OCI-LY1 (cell line): ENCODE results near the gene HBE1.
"Not testable (repeated sequence)": the region's sequence is repeated elsewhere in the genome, so short reads cannot be mapped to it uniquely, and the experiment has no call there.

Experiments used
- H2AFZ ChIP-seq: fragments of 200-600 bp; sonication (generic), shearing (Covaris generic); 2 replicates; pipeline ENCODE4 v1.6.0; 2014; ENCODE audit warnings: antibody characterized with exemption, mild to moderate bottlenecking, low read length
- H3F3A ChIP-seq: fragments of 200-600 bp; sonication (generic), shearing (Covaris generic); 2 replicates; pipeline ENCODE4 v1.6.0; 2014; ENCODE audit warnings: mild to moderate bottlenecking, antibody characterized with exemption, low read length, moderate library complexity; ENCODE audit not compliant: insufficient read depth
- H3K27ac ChIP-seq: fragments of 200-600 bp; sonication (generic); 2 replicates; pipeline ENCODE4 v1.5.1; 2014; ENCODE audit warnings: low read length, mixed run types, mild to moderate bottlenecking, low read depth; ENCODE audit not compliant: poor library complexity, severe bottlenecking
- H3K27me3 ChIP-seq: fragments of 200-600 bp; sonication (generic); 2 replicates; pipeline ENCODE4 v1.6.0; 2014; ENCODE audit warnings: antibody characterized with exemption, mild to moderate bottlenecking, low read length, moderate library complexity; ENCODE audit not compliant: insufficient read depth
- H3K36me3 ChIP-seq: fragments of 200-600 bp; sonication (generic); 2 replicates; pipeline ENCODE4 v1.6.1; 2014; ENCODE audit warnings: mild to moderate bottlenecking, antibody characterized with exemption, low read length, moderate library complexity, mixed read lengths; ENCODE audit not compliant: insufficient read depth
- H3K4me1 ChIP-seq: fragments of 200-600 bp; sonication (generic); 2 replicates; pipeline ENCODE4 v1.5.1; 2014; ENCODE audit warnings: mild to moderate bottlenecking, low read length, moderate library complexity; ENCODE audit not compliant: insufficient read depth, severe bottlenecking
- H3K4me2 ChIP-seq: fragments of 200-600 bp; sonication (generic), shearing (Covaris generic); 2 replicates; pipeline ENCODE4 v1.6.1; 2014; ENCODE audit warnings: low read length
- H3K4me3 ChIP-seq: fragments of 200-600 bp; sonication (generic); 2 replicates; pipeline ENCODE4 v1.5.1; 2014; ENCODE audit warnings: low read length, low read depth, mild to moderate bottlenecking, mixed read lengths; ENCODE audit not compliant: poor library complexity, severe bottlenecking
- H3K79me2 ChIP-seq: fragments of 200-600 bp; shearing (Covaris generic); 2 replicates; pipeline ENCODE4 v1.6.1; 2016; ENCODE audit warnings: mixed run types, low read length, mixed read lengths; ENCODE audit not compliant: insufficient read depth
- H3K9ac ChIP-seq: fragments of 200-600 bp; sonication (generic), shearing (Covaris generic); 2 replicates; pipeline ENCODE4 v1.6.1; 2014; ENCODE audit warnings: mild to moderate bottlenecking, low read length, mixed read lengths
- H3K9me2 ChIP-seq: fragments of 200-600 bp; sonication (generic), shearing (Covaris generic); 2 replicates; pipeline ENCODE4 v1.6.1; 2014; ENCODE audit warnings: low read depth, mild to moderate bottlenecking, low read length, mixed read lengths
- H3K9me3 ChIP-seq: fragments of 200-600 bp; shearing (Covaris generic); 2 replicates; pipeline ENCODE4 v1.6.1; 2014; ENCODE audit warnings: low read length, mixed read lengths
- H4K20me1 ChIP-seq: fragments of 200-600 bp; sonication (generic), shearing (Covaris generic); 2 replicates; pipeline ENCODE4 v1.6.0; 2016; ENCODE audit warnings: mild to moderate bottlenecking, low read length; ENCODE audit not compliant: insufficient read depth
- CTCF ChIP-seq: fragments of 200-600 bp; sonication (generic), shearing (Covaris generic); IDR thresholded peaks from 2 replicates; pipeline ENCODE4 v1.5.1; 2017; ENCODE audit warnings: mild to moderate bottlenecking, antibody characterized with exemption, low read length, moderate library complexity, mixed read lengths
- EZH2 ChIP-seq: fragments of 200-600 bp; sonication (generic), shearing (Covaris generic); IDR thresholded peaks from 2 replicates; pipeline ENCODE4 v1.8.0; 2017; ENCODE audit warnings: borderline replicate concordance, mixed run types, mild to moderate bottlenecking, antibody characterized with exemption, low read length, moderate library complexity, mixed read lengths

HBE1 gene

GRCh38 chr11:5250543-5251204 is 19.1 kb downstream of the HBE1 start:
- H3K27me3 ChIP-seq: no peaks in the 10 kb centered on the region
- H3K79me2 ChIP-seq: no peaks in the 10 kb centered on the region
- H3K4me3 ChIP-seq: no peak overlapping the region
- no peaks in the 10 kb centered on the region for H3K9me3 ChIP-seq
- H3K27ac ChIP-seq: no peak overlapping the region
- TF ChIP-seq CTCF: no peak
- TF ChIP-seq EZH2: no peak
- no peaks in the 10 kb centered on the region for H3F3A ChIP-seq
- H3K4me1 ChIP-seq: no peaks in the 10 kb centered on the region
- no peaks in the 10 kb centered on the region for H3K36me3 ChIP-seq
- H3K9ac ChIP-seq: no peak overlapping the region
- no peaks in the 10 kb centered on the region for H3K9me2 ChIP-seq
- H2AFZ ChIP-seq: no peak overlapping the region
- no peaks in the 10 kb centered on the region for H4K20me1 ChIP-seq
- H3K4me2 ChIP-seq: no peak overlapping the region

- not testable (repeated sequence) for H3K79me2 ChIP-seq, H3K9me3 ChIP-seq, H2AFZ ChIP-seq, H3F3A ChIP-seq, H3K9ac ChIP-seq, H3K4me2 ChIP-seq, H3K27ac ChIP-seq, H3K4me3 ChIP-seq, H3K27me3 ChIP-seq, H3K4me1 ChIP-seq, H3K36me3 ChIP-seq, H4K20me1 ChIP-seq, H3K9me2 ChIP-seq
These were observed 19.8 kb downstream of the HBE1 start, which contains the start of gene HBG1 for GRCh38 chr11:5249807-5250396. Gene HBG1 (minus strand): TSS chr11:5249857. CDS start chr11:5249804, 53 bp downstream.

- H4K20me1 ChIP-seq, H3K36me3 ChIP-seq, H3K27ac ChIP-seq, H3K9me3 ChIP-seq, H3F3A ChIP-seq, H3K4me1 ChIP-seq, H3K9me2 ChIP-seq, H3K27me3 ChIP-seq, H3K4me3 ChIP-seq, H3K79me2 ChIP-seq, H3K4me2 ChIP-seq, H2AFZ ChIP-seq, H3K9ac ChIP-seq: not testable (repeated sequence)
These were observed 21.2 kb downstream of the HBE1 start for GRCh38 chr11:5248498-5248897.

GRCh38 chr11:5247472-5248192 is 22.1 kb downstream of the HBE1 start:
- no peaks in the 10 kb centered on the region for H3K4me1 ChIP-seq
- H2AFZ ChIP-seq: no peak overlapping the region
- H3K9me2 ChIP-seq: no peaks in the 10 kb centered on the region
- H3F3A ChIP-seq: no peaks in the 10 kb centered on the region
- no peak overlapping the region for H3K9ac ChIP-seq
- H3K79me2 ChIP-seq: no peaks in the 10 kb centered on the region
- no peak overlapping the region for H3K4me2 ChIP-seq
- no peaks in the 10 kb centered on the region for H3K36me3 ChIP-seq
- no peaks in the 10 kb centered on the region for H3K9me3 ChIP-seq
- no peak overlapping the region for H3K4me3 ChIP-seq
- TF ChIP-seq CTCF (no peak), EZH2 (no peak)
- no peaks in the 10 kb centered on the region for H3K27me3 ChIP-seq
- H4K20me1 ChIP-seq: no peaks in the 10 kb centered on the region
- H3K27ac ChIP-seq: no peak overlapping the region
